Upper lobe of left lung (tissue), 6 donors: Measurements from ENCODE around the gene MNX1. TPM values are rescaled to one million over a fixed set of nuclear protein-coding genes. Genes with fewer than 3 reads are reported as not detected.

Source experiments
- ATAC-seq, 2 donors: fragments of 200-7000 bp; cut with Tn5 transposase; one replicate each; pipeline ENCODE4 v1.9.1; 2022; ENCODE audit warnings: mild to moderate bottlenecking in 2 of 2, moderate library complexity in 2 of 2; ENCODE audit not compliant: low FRiP score in 2 of 2
- DNase-seq, 2 donors: peaks; one replicate each; pipeline ENCODE4 v3.0.0-alpha.2; 2019 to 2020
- H3K27ac ChIP-seq, 4 donors: fragments of 200-600 bp; sonication (generic); one replicate each; pipeline ENCODE4 v1.5.1; 2016 to 2019
- H3K27me3 ChIP-seq, 4 donors: fragments of 200-600 bp; sonication (generic); one replicate each; pipeline ENCODE4 v1.5.1; 2017 to 2019
- H3K36me3 ChIP-seq, 4 donors: fragments of 200-600 bp; sonication (generic); one replicate each; pipeline ENCODE4 v1.5.1; 2016 to 2019
- H3K4me1 ChIP-seq, 4 donors: fragments of 200-600 bp; sonication (generic); one replicate each; pipeline ENCODE4 v1.5.1; 2018 to 2019
- H3K4me3 ChIP-seq, 4 donors: fragments of 200-600 bp; sonication (generic); one replicate each; pipeline ENCODE4 v1.5.1; 2017 to 2019; ENCODE audit warnings: mild to moderate bottlenecking in 2 of 4, moderate library complexity in 1 of 4
- H3K9me3 ChIP-seq, 4 donors: fragments of 200-600 bp; sonication (generic); one replicate each; pipeline ENCODE4 v1.5.1; 2018 to 2019
- CTCF ChIP-seq, 6 experiments: fragments of 450-650 bp in 4 of 6; fragments of 200-600 bp in 2 of 6; sonication (generic) in 2 of 6; IDR thresholded peaks; one replicate each; pipeline ENCODE4 v1.5.1; 2016 to 2019; ENCODE audit warnings: antibody characterized with exemption in 6 of 6
- EP300 ChIP-seq, 4 donors: sonication (generic); formaldehyde crosslinking; IDR thresholded peaks; one replicate each; pipeline ENCODE4 v1.5.1; 2017; ENCODE audit warnings: antibody characterized with exemption in 4 of 4, control low read depth in 2 of 4
- POLR2A ChIP-seq, 4 donors: fragments of 450-650 bp; IDR thresholded peaks; one replicate each; pipeline ENCODE4 v1.5.1; 2016 to 2017; ENCODE audit warnings: antibody characterized with exemption in 4 of 4, mild to moderate bottlenecking in 2 of 4
- POLR2AphosphoS5 ChIP-seq, 2 donors: sonication (generic); formaldehyde crosslinking; IDR thresholded peaks; one replicate each; pipeline ENCODE4 v1.5.1; 2017; ENCODE audit warnings: antibody characterized with exemption in 2 of 2
- WGBS, 2 donors: methylation state at CpG; one replicate each; pipeline ENCODE4 v1.1.5; 2017 to 2018; 5-methylcytosine and 5-hydroxymethylcytosine counted together
- total RNA-seq, 6 donors: library from RNA; depleted of rRNA in 4 of 6; stranded (reverse); fragments of >200 nt in 4 of 6; gene quantifications; one replicate each; pipeline versions ENCODE4 v1.1.0 to v1.2.1, GENCODE V29; 2016 to 2021
- donor health status: DM: no; HTN: no; CAD: no; lungs with moderate emphysema.
- donor health status: DM: no; HTN: yes; CAD: no; lungs with severe emphysema.

Gene MNX1
- total RNA-seq, 6 donors from 2014 or later = 0.46 to 1.5 (median 0.98) TPM; not detected in 3

DNA sequence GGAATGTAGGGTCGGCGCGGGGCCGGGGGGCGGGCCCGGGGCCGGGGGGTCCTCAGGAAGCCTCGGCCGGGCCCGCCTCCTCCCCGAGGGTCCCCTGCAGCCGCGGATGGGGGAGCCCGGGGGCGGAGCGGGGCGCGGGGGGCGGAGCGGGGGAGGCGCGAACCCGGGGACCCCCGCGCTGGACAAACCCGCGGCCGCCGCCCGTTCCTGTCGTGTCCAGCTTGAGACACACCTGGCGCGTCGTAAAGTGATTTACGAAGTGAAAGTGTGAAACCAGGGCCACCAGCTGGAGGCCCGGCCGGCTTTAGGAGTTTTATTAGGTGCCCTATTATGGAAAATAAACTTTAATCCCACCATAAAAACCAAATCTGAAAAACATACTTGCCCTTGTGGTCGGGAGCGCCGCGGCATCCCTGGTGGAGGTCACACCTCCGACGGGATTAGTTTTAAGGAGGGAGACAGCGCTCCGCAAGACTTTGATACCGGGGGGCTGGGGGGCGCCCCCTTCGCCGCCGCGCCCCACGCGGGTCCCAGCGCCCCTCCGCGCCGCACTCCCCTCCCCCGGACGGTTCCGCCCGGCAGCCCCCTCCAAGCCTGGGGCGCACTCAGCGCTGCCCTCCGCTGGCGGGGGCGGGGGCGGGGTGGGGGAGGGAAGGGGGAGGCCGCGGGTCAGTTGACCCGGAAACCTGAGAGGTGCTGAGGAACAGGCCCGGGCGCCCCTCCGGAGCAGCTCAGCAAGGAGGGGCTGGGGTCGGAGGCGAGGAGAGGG, 10.3 kb downstream of the MNX1 start:
- H3K36me3 ChIP-seq = no peaks in the 10 kb centered on the region
- ATAC-seq (peak in 1 of 2 donors; percentile 25), DNase-seq (peak in 1 of 2 donors; percentile 76)
- peaks cover 0 to 60% (median 33%) of the 10 kb centered on the region in 4 donors for H3K27me3 ChIP-seq
- 3% methylated on average over 29 to 46 of the region's 75 CpGs for WGBS, 2 donors
- peak overlapping the region; percentile 18 to 65 (median 56) for H3K4me3 ChIP-seq
- peak overlapping the region in 1 of 4 donors; percentile 1 for H3K27ac ChIP-seq
- H3K9me3 ChIP-seq = no peaks in the 10 kb centered on the region
- peaks cover 18 to 51% (median 32%) of the 10 kb centered on the region in 4 donors for H3K4me1 ChIP-seq
- TF ChIP-seq POLR2AphosphoS5 (IDR thresholded peaks at IDR 0.05) (no peak), EP300 (IDR thresholded peaks at IDR 0.05) (no peak), POLR2A (IDR thresholded peaks at IDR 0.05) (no peak), CTCF (IDR thresholded peaks at IDR 0.05) (no peak)

DNA sequence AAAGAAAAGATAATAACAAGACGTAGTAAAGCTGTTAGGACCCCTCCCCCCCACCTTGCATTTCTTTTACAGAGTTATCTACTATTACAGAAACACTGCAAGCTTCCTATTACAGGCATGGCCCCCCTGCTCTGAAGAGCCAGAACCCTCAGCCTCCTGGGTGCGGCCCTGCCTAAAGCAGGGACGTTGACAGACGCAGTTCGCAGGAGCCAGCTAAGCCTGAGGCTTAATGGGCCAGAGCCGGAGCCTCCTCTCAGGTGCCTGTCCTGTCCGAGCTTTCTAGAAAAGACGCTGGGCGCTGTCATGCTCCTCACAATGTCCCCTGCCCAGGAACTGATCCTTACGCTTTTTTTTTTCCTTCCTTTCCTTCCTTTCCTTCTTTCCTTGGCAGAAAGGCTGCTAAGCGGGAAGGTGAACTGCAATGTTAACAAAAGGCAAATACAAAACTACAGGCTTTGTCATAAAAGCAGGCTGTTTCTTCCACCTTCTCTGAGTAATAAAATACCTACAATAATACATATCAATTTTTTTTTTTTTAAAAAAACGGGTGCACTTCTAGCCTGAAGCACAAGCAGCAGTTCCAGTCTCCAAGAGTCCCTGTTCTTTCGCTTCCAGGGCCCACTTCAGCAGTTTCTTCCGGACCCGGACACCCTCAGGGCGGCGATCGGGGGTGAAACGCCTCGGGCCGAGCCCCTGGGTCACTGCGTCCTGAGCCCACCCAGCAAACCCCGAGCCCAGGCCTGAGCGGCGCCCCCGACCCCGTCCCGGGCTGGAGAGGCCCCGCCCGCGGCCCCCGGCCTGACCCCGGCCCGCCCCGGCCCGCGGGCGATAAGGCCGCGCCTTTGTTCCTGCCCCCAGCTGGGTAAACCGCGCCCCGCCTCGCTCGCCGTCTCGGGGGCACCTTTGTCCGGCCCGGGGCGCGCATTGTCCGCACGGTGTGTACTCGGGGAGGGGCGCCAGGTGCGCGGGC, 11.2 kb downstream of the MNX1 start:
- no peaks in the 10 kb centered on the region for H3K9me3 ChIP-seq
- TF ChIP-seq EP300 (IDR thresholded peaks at IDR 0.05) = no peak
- TF ChIP-seq POLR2A (IDR thresholded peaks at IDR 0.05) = no peak
- TF ChIP-seq CTCF (IDR thresholded peaks at IDR 0.05) = no peak
- TF ChIP-seq POLR2AphosphoS5 (IDR thresholded peaks at IDR 0.05) = no peak
- DNase-seq (peak in 1 of 2 donors; percentile 88), ATAC-seq (peak; percentile 28 to 56)
- peak overlapping the region in 1 of 4 donors; percentile 1 for H3K27ac ChIP-seq
- peaks cover 18 to 43% (median 26%) of the 10 kb centered on the region in 4 donors for H3K4me1 ChIP-seq
- peak overlapping the region; percentile 18 to 65 (median 56) for H3K4me3 ChIP-seq
- H3K36me3 ChIP-seq = no peaks in the 10 kb centered on the region
- 18 to 26% methylated on average over 22 to 30 of the region's 57 CpGs for WGBS, 2 donors
- H3K27me3 ChIP-seq = peaks cover 0 to 52% (median 28%) of the 10 kb centered on the region in 4 donors

GRCh38 chr7:156994417-156994816, 16.0 kb downstream of the MNX1 start:
- 76 to 82% methylated on average over 6 to 8 of the region's 8 CpGs for WGBS, 2 donors
- Histone ChIP-seq H3K27ac (no peak overlapping the region), H3K36me3 (no peaks in the 10 kb centered on the region), H3K4me1 (peaks cover 0 to 7% (median 5%) of the 10 kb centered on the region in 4 donors), H3K27me3 (peaks cover 0 to 6% (median under 1%) of the 10 kb centered on the region in 4 donors), H3K9me3 (no peaks in the 10 kb centered on the region), H3K4me3 (no peak overlapping the region)
- ATAC-seq (no peak), DNase-seq (no peak)
- TF ChIP-seq POLR2AphosphoS5 (IDR thresholded peaks at IDR 0.05) (no peak), POLR2A (IDR thresholded peaks at IDR 0.05) (no peak), EP300 (IDR thresholded peaks at IDR 0.05) (no peak), CTCF (IDR thresholded peaks at IDR 0.05) (no peak)

DNA sequence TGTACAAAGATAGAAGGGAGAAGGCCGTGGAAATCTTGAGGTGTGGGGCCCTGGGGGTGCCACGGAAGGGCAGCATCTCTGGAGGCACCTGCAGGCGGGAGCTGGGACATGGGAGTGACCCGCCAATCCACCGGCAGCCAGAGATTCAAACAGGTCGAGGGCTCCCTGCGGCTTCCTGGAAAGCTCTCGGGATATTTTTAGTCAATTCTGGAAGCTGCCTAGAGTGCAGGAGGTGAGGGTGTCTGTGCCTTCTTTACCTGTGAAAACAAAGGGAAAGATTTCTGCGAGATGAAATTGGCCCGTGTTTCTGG, 16.6 kb downstream of the MNX1 start:
- Histone ChIP-seq H3K4me3 (no peak overlapping the region), H3K27me3 (peaks cover 0 to under 1% (median 0%) of the 10 kb centered on the region in 4 donors), H3K36me3 (no peaks in the 10 kb centered on the region), H3K27ac (no peak overlapping the region), H3K4me1 (peaks cover 0 to 2% (median 0%) of the 10 kb centered on the region in 4 donors), H3K9me3 (no peaks in the 10 kb centered on the region)
- ATAC-seq (no peak), DNase-seq (no peak)
- no peak for TF ChIP-seq POLR2A (IDR thresholded peaks at IDR 0.05)
- TF ChIP-seq CTCF (IDR thresholded peaks at IDR 0.05) = no peak
- TF ChIP-seq EP300 (IDR thresholded peaks at IDR 0.05) = no peak
- TF ChIP-seq POLR2AphosphoS5 (IDR thresholded peaks at IDR 0.05) = no peak
- WGBS, 2 donors = 63 to 71% methylated on average over 9 to 10 of the region's 10 CpGs
